Naive B cell (primary cell): ENCODE data around the gene OR6J1. TPM values are rescaled to one million over a fixed set of nuclear protein-coding genes. Genes with fewer than 3 reads are reported as not detected.

Experiments
- ATAC-seq, 2 donors: fragments of 150-1000 bp; cut with Tn5 transposase; 2 replicates each; pipeline ENCODE4 v1.10.0; 2021; ENCODE audit warnings: low read depth in 2 of 2, mild to moderate bottlenecking in 2 of 2, moderate library complexity in 2 of 2
- DNase-seq: peaks from one replicate; pipeline ENCODE4 v3.0.0; 2022
- H3K27ac Mint-ChIP-seq, 6 donors: one replicate each; pipeline ENCODE4 v1.8.0; 2020 to 2022; ENCODE audit warnings: mild to moderate bottlenecking in 6 of 6, mixed read lengths in 6 of 6, moderate library complexity in 5 of 6, inconsistent platforms in 2 of 6
- H3K27me3 Mint-ChIP-seq, 3 donors: one replicate each; pipeline ENCODE4 v1.8.0; 2021 to 2022; ENCODE audit warnings: mixed read lengths in 3 of 3, mild to moderate bottlenecking in 1 of 3
- H3K36me3 Mint-ChIP-seq, 2 donors: one replicate each; pipeline ENCODE4 v1.8.0; 2020 to 2022; ENCODE audit warnings: mixed read lengths in 2 of 2, inconsistent platforms in 1 of 2, mild to moderate bottlenecking in 1 of 2
- H3K4me1 Mint-ChIP-seq, 3 donors: one replicate each; pipeline ENCODE4 v1.8.0; 2020 to 2022; ENCODE audit warnings: mixed read lengths in 3 of 3, inconsistent platforms in 1 of 3, mild to moderate bottlenecking in 1 of 3, moderate library complexity in 1 of 3
- H3K4me3 Mint-ChIP-seq, 8 donors: one replicate each; pipeline ENCODE4 v1.8.0; 2020 to 2022; ENCODE audit warnings: mild to moderate bottlenecking in 8 of 8, mixed read lengths in 8 of 8, moderate library complexity in 8 of 8, inconsistent platforms in 2 of 8
- H3K9me3 Mint-ChIP-seq, 7 donors: one replicate each; pipeline ENCODE4 v1.8.0; 2020 to 2022; ENCODE audit warnings: mixed read lengths in 7 of 7, mild to moderate bottlenecking in 5 of 7, inconsistent platforms in 2 of 7, moderate library complexity in 1 of 7
- polyA plus RNA-seq, 6 donors: library from polyadenylated mRNA; unstranded; fragments of 300-500 nt; fragmentation: Illumina TruSeq; gene quantifications; one replicate each; pipeline ENCODE4 v1.2.3, GENCODE V29; 2021; ENCODE audit warnings: low read depth in 6 of 6

Gene OR6J1
- polyA plus RNA-seq, 6 donors from 2014 or later, result not detected

DNA sequence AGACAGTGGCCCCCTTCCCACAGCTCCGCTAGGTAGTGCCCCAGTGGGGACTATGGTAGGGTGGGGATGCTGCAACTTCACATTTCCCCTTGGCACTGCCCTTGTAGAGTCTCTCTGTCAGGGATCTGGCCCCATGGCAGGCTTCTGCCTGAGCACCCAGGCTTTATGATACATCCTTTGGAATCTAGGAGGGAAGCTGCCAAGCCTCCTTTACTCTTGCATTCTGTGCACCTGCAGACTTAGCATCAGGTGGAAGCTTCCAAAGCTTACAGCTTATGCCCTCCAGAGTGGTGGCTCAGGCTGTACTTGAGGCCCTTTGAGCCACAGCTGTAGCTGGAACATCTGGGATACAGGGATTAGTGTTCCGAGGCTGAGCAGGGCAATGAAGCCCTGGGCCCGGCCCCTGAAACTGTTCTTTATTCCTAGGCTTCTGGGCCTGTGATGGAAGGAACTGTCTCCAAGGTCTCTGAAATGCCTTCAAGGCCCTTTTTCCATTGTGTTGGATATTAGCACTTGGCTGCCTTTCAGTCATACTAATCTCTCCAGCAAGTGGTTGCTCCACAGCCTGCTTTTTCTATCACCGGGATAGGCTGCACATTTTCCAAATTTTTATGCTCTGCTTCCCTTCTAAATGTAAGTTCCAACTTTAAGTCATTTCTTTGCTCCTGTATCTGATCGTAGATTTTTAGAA is 22.2 kb upstream of the OR6J1 start:
- Mint-ChIP-seq H3K4me3 (no peak overlapping the region), H3K9me3 (no peaks in the 10 kb centered on the region), H3K27ac (no peak overlapping the region), H3K27me3 (peaks cover 0 to 10% (median 7%) of the 10 kb centered on the region in 3 donors), H3K36me3 (no peaks in the 10 kb centered on the region), H3K4me1 (no peaks in the 10 kb centered on the region)
- DNase-seq (no peak), ATAC-seq (no peak)

DNA sequence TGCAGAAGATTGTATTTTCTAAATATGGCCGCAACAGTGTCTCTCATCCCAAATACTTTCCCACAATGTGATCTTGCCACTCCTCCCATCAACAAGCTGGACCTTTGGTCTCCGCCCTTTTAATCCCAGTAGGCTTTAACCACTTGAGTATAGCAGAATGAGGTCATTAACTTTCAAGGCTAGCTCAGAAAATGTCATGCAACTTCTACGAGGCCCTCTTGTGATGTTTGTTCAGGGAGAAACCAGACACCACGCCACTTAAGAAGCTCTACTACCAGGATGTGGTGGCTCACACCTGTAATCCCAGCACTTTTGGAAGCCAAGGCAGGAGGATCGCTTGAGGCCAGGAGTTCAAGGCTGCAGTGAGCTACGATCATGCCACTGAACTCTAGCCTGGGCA is 20.1 kb upstream of the OR6J1 start:
- Mint-ChIP-seq H3K9me3 (no peaks in the 10 kb centered on the region), H3K27me3 (peaks cover 0 to 7% (median 6%) of the 10 kb centered on the region in 3 donors), H3K36me3 (no peaks in the 10 kb centered on the region), H3K27ac (no peak overlapping the region), H3K4me1 (no peaks in the 10 kb centered on the region), H3K4me3 (no peak overlapping the region)
- ATAC-seq, result no peak
- DNase-seq, result no peak

DNA sequence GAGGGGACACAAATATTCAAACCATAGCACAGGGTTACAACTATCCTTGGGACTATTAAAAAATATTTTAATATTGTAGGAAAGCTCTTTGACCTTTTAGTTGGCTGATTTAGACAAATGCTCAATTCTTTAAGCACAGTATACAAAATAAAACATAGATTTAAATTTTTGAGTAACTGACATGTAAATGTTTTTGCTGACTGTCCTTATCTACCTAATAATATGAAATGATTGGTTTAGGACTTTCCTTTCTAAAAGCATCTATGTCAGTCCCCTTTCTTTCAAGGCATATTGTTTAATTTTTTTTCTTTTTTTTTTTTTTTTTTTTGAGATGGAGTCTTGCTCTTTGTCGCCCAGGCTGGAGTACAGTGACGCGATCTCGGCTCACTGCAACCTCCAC is 16.5 kb upstream of the OR6J1 start:
- DNase-seq (no peak), ATAC-seq (no peak)
- Mint-ChIP-seq H3K27ac (no peak overlapping the region), H3K4me3 (no peak overlapping the region), H3K36me3 (no peaks in the 10 kb centered on the region), H3K27me3 (peaks cover 0 to 6% (median 4%) of the 10 kb centered on the region in 3 donors), H3K4me1 (no peaks in the 10 kb centered on the region), H3K9me3 (no peaks in the 10 kb centered on the region)

DNA sequence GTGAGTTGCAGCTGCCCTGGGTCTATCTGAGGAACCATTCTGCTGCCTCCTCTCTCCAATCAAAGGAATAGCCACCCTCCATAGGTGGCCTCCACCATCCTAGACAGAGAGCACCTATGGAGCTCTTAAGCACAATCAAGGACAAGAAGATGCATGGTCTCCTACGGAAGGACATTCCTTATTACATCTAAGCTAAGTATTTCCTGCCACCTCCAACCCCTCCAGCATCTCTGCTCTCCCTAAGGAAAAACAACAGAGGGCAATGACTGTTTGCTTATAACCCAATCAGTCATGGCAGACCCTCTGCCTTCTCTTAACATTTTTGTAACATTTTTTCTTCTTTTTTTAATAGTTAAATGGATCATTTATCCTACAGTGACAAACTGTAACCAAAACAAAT is 14.8 kb upstream of the OR6J1 start:
- ATAC-seq, result no peak
- Mint-ChIP-seq H3K4me1 (no peaks in the 10 kb centered on the region), H3K36me3 (no peaks in the 10 kb centered on the region), H3K27ac (no peak overlapping the region), H3K9me3 (no peaks in the 10 kb centered on the region), H3K4me3 (peak overlapping the region in 1 of 8 donors; percentile 9), H3K27me3 (peaks cover 0 to 6% (median 0%) of the 10 kb centered on the region in 3 donors)
- no peak for DNase-seq

DNA sequence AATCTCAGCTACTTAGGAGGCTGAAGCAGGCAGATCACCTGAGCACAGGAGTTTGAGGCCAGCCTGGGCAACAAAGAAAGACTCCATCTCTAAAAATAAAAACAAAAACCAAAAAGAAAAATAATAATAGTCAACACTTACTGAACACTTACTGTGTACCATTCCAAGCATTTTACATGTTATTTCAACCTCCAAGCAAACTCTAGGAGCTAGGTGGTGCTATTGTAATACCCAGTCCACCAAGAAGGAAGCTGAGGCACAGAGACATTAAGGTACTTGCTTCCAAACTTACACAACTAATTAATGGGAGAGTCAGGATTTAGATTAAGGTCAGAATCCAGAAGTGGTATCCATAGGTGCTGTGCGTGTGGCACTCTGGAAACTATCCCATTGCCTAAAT is 13.7 kb upstream of the OR6J1 start:
- Mint-ChIP-seq H3K36me3 (no peaks in the 10 kb centered on the region), H3K9me3 (no peaks in the 10 kb centered on the region), H3K27me3 (peaks cover 0 to 4% (median 0%) of the 10 kb centered on the region in 3 donors), H3K4me1 (no peaks in the 10 kb centered on the region), H3K4me3 (no peak overlapping the region), H3K27ac (no peak overlapping the region)
- ATAC-seq (peak in 1 of 2 donors; percentile 28), DNase-seq (no peak)

DNA sequence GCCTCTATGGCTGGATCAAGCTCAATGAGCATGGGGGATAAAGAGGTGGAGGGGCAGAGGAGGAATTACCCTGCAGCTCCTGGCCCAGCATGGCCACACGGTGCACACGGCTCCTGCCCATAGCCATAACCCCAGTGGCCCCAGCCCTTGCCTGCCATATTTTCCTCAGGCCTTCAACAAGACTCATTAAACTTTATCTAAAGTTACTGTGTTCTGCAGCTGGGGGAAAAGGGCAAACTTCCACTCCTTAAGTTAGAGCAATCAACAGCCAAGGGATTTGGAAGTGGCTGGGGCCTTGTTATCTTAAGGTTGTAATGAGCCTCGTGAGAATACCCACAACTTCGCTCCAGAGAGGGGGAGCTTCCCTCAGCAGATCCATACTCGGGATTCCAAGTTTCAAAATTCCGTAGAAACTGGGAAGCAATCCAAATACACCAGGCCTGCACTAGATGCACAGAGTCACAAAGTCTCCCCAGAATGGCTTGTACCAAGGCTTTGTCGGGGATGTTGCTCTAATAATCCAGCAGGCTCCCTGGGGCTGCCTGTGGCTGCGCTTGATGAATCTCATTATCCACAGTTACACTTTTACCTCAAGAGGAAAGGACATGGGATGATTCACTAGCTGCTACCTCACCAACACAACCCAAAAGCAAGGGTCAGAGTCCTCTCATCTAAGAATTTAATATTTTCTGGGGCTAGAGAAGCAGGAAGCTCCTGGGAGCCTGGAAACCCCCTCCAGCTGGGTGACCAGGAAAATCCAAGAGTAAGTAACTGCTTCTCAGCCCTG is 13.0 kb upstream of the OR6J1 start:
- H3K27me3 Mint-ChIP-seq, result no peaks in the 10 kb centered on the region
- DNase-seq, result no peak
- ATAC-seq, result no peak
- peak overlapping the region in 1 of 6 donors; percentile 93 for H3K27ac Mint-ChIP-seq
- no peak overlapping the region for H3K4me3 Mint-ChIP-seq
- no peaks in the 10 kb centered on the region for H3K9me3 Mint-ChIP-seq
- H3K4me1 Mint-ChIP-seq, result no peaks in the 10 kb centered on the region
- no peaks in the 10 kb centered on the region for H3K36me3 Mint-ChIP-seq

DNA sequence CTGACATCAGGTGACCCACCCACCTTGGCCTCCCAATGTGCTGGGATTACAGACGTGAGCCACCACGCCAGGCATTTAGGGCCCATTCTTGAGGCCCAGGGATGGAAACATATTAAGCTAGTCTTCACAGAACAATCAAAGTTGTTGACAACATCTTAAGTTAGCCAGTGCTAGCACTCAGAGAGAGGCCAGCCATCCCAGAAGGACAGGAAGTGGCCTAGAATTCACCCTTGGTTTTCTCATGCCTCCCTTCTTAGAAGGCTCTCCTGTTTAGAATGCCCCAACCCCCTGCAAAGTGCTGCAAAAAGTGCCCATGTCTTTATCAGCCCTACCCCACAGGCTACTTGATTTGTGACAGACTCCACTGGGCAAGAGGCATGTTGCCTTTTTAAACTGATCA is 12.1 kb upstream of the OR6J1 start:
- Mint-ChIP-seq H3K36me3 (no peaks in the 10 kb centered on the region), H3K4me3 (no peak overlapping the region), H3K9me3 (no peaks in the 10 kb centered on the region), H3K27me3 (no peaks in the 10 kb centered on the region), H3K27ac (no peak overlapping the region), H3K4me1 (no peaks in the 10 kb centered on the region)
- no peak for ATAC-seq
- no peak for DNase-seq

DNA sequence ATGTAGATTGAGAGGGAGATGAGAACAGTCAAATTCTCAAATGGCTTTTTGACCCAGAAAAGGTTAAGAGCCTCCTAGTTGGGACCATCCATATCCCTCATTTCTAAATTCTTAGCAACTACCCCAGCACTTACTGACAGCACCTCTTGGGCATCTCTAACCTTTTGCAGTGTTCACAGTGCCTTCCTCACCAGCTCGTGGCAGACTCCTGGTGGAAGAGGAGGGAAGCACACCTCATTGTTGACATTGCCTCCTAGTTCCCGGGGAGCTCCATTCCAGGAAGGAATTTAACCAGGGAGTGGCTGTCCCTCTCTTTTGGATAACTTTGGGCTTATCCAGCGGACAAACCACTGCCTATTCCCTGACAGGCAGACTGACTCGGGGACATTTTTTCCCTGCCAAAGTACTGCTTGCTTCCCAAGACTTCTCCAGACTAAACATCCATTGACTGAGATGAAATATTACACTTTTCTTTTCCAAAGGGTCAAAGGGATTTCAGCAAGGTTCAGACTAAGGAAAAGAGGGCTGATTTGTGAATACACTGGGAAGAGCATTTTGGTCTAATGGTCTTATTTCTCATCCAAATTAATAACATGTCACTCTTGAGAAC is 9.0 kb upstream of the OR6J1 start:
- Mint-ChIP-seq H3K9me3 (no peaks in the 10 kb centered on the region), H3K36me3 (no peaks in the 10 kb centered on the region), H3K4me3 (no peak overlapping the region), H3K27me3 (peaks cover 0 to 8% (median 0%) of the 10 kb centered on the region in 3 donors), H3K4me1 (no peaks in the 10 kb centered on the region), H3K27ac (no peak overlapping the region)
- ATAC-seq (peak; percentile 68 to 75), DNase-seq (peak; percentile 22)

DNA sequence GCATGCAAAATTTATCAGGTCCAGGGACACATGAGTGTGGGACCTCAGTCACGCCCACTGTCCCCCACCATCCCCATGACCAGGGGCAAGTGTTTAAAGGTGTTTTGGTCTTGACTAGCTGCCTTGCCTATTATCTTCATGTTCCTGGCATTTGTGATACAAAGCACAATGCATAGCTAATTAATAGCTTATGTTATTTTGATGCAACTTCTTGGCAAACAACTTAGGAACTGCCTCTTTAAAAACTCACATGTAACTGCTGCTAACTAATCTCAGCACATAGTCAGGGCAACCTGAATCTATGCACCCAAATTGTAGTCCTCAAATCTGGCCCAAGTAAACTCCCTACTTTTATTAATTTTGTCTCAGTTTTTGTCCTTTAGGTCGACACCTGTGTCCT is 7.4 kb upstream of the OR6J1 start:
- H3K27me3 Mint-ChIP-seq, result peaks cover 0 to 8% (median 0%) of the 10 kb centered on the region in 3 donors
- no peaks in the 10 kb centered on the region for H3K9me3 Mint-ChIP-seq
- no peaks in the 10 kb centered on the region for H3K4me1 Mint-ChIP-seq
- no peak overlapping the region for H3K27ac Mint-ChIP-seq
- no peaks in the 10 kb centered on the region for H3K36me3 Mint-ChIP-seq
- no peak overlapping the region for H3K4me3 Mint-ChIP-seq
- no peak for DNase-seq
- ATAC-seq, result no peak

DNA sequence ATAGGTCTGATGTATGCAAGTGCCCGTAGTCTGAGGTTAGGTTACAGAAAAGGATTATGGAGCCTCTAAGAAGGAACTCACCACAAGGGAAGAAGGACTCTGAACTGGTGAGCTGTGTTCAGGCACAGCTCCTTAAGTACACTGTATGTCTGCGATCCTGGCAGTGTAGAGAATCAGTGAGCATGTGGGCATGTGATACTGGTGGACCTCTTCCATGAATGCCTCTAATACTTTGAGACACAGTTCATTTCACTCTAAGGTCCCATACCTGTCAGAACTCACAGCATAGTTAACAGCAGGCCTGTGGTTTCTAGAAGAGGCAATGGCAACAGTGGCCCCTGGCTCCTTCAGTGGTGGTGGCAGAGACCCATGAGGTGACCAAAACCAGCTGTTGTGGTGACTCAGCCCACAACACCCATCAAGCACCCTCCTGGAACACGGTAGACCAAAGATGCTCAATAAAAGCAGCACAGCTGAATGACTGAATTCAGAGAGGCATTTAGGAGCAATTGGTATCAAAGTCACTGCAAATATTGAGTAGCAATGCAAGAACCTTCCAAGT is 6.9 kb upstream of the OR6J1 start:
- Mint-ChIP-seq H3K4me1 (no peaks in the 10 kb centered on the region), H3K9me3 (no peaks in the 10 kb centered on the region), H3K4me3 (no peak overlapping the region), H3K27me3 (peaks cover 0 to 8% (median 0%) of the 10 kb centered on the region in 3 donors), H3K36me3 (no peaks in the 10 kb centered on the region), H3K27ac (no peak overlapping the region)
- ATAC-seq (no peak), DNase-seq (no peak)

DNA sequence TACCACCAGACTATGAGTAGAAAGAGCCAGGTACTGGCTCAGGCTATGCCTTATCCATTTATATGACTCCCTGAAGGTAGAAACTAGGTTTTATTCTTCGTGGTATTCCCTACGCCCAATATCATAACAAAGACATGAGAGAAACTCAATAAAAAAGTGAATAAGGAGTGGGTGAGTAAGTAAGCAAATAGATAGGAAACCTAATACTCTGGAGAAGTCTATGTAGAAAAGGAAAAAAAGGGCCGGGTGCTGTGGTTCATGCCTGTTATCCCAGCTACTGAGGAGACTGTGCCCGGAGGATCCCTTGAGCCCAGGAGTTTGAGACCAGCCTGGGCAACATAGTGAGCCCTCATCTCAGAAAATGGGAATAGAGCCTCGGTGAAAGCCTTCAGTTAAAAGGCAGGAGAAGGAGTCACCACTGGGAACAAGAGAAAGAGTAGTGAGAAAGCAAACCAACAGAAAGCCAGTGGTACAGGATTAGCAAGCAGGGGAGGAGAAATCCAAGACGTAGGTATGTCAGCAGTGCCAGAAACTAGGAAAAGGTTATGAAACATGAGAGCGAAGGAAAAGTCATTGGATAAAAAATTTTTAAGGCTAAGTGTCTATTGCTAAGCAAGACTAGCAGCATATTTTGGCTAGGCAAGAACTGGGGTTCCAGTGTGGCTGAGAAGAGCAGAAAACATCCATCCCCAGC is 6.0 kb upstream of the OR6J1 start:
- Mint-ChIP-seq H3K9me3 (peaks cover 0 to 3% (median 0%) of the 10 kb centered on the region in 7 donors), H3K27me3 (peaks cover 0 to 8% (median 0%) of the 10 kb centered on the region in 3 donors), H3K27ac (peak overlapping the region in 1 of 6 donors; percentile 12), H3K36me3 (no peaks in the 10 kb centered on the region), H3K4me1 (no peaks in the 10 kb centered on the region), H3K4me3 (no peak overlapping the region)
- ATAC-seq, result no peak
- DNase-seq, result no peak

DNA sequence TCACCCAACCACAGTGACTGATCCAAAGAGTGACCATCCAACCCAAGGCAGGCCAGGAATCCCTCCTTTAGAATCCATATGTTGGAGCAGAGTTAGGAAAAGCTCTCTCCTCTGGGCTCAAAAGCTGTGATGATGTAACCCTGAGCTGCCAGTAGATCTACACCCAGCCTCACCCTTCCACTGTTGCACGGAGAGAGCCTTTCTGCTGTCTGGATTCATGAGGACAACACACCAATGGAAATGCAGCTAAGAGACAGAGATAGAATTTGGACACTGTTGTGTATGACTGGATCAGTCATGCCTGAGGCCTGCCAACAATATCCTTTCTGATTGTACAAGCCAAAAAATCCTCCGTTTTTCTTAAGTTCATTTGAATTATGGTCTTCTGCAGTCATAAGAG is 4.4 kb upstream of the OR6J1 start:
- H3K9me3 Mint-ChIP-seq, result peaks cover 0 to 3% (median 0%) of the 10 kb centered on the region in 7 donors
- DNase-seq, result no peak
- no peak for ATAC-seq
- H3K27ac Mint-ChIP-seq, result no peak overlapping the region
- H3K4me3 Mint-ChIP-seq, result no peak overlapping the region
- H3K27me3 Mint-ChIP-seq, result peaks cover 0 to 9% (median 8%) of the 10 kb centered on the region in 3 donors
- H3K36me3 Mint-ChIP-seq, result no peaks in the 10 kb centered on the region
- no peaks in the 10 kb centered on the region for H3K4me1 Mint-ChIP-seq

DNA sequence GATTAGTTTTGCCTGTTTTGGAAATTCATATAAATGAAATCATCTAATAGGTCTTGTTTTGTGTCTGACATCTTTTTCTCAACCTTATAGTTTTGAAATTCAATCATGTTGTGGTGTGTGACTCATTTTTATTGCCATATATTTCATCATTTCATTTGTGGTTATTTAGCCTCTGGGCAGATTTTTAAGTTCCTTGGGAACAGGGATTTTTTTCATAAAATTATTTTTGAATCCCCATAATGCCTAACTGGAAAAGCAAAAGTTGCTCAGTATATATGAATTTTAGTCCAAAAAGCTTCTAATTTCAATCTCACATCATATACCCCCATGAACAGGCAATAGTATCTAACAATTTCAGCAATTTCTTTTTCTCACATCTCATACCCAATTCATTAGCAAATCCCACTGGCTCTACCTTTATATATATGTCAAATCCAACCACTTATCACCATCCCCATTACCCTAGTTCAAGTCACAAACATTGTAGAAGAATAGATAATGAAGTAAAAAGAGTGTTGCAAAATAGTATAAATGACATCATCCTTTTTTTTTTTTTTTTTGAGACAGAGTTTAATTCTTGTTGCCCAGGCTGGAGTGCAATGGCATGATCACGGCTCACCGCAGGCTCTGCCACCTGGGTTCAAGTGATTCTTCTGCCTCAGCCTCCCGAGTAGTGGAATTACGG is 2.6 kb upstream of the OR6J1 start:
- DNase-seq (no peak), ATAC-seq (no peak)
- peaks cover 0 to 11% (median 8%) of the 10 kb centered on the region in 3 donors for H3K27me3 Mint-ChIP-seq
- H3K36me3 Mint-ChIP-seq, result no peaks in the 10 kb centered on the region
- no peaks in the 10 kb centered on the region for H3K4me1 Mint-ChIP-seq
- H3K4me3 Mint-ChIP-seq, result no peak overlapping the region
- H3K9me3 Mint-ChIP-seq, result peaks cover 0 to 3% (median 0%) of the 10 kb centered on the region in 7 donors
- H3K27ac Mint-ChIP-seq, result peak overlapping the region in 1 of 6 donors; percentile 43
